Measurements from ENCODE around the gene FNBP1L. TPM values are rescaled to one million over a fixed set of nuclear protein-coding genes. Genes with fewer than 3 reads are reported as not detected.

Gene FNBP1L
- total and polyA plus RNA-seq, 2 experiments from 2014 or later: 56.3 to 132 TPM

DNA sequence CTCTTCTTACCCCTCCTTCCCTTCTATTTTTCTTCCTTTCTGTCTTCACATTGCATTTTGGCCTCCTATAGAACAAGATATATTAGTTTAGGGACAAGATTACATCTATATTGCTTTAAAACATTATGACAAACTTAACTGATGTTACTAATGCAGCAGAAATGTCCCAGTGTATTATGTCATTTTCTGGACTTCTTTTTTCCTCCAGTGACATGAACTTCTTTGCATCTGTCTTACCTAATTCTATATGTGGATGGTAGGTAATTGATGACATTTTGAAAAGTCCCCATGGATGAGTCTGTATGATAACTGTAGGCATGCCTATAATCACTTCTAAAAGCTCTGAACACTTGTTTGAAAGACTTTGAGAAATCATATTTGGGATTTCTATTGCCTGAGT, 89.5 kb downstream of the FNBP1L start (continued):
- TF ChIP-seq, protein P1, sequence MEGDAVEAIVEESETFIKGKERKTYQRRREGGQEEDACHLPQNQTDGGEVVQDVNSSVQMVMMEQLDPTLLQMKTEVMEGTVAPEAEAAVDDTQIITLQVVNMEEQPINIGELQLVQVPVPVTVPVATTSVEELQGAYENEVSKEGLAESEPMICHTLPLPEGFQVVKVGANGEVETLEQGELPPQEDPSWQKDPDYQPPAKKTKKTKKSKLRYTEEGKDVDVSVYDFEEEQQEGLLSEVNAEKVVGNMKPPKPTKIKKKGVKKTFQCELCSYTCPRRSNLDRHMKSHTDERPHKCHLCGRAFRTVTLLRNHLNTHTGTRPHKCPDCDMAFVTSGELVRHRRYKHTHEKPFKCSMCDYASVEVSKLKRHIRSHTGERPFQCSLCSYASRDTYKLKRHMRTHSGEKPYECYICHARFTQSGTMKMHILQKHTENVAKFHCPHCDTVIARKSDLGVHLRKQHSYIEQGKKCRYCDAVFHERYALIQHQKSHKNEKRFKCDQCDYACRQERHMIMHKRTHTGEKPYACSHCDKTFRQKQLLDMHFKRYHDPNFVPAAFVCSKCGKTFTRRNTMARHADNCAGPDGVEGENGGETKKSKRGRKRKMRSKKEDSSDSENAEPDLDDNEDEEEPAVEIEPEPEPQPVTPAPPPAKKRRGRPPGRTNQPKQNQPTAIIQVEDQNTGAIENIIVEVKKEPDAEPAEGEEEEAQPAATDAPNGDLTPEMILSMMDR (conservative IDR thresholded peaks at IDR 0.05; ENCODE audit: low read depth in 2 of 2): no peak

DNA sequence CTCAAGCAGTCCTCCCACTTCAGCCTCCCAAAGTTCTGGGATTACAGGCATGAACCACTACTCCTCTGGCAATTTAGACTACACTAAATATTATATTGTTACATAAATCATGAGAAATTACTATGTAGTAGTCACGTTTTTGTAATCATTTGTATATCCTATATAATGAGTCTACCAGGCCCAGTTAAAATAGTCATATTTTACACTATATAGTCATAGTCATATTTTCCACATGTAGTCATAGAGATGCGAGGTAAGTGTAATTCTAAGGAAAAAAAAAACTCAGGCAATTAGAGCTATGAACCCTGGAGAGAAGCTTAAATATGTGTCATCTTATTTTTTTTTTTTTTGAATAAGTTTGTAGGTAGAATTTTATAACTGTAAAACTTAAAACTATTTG, 90.0 kb downstream of the FNBP1L start:
- Mint-ChIP-seq H3K4me1 (peaks cover 11% of the 10 kb centered on the region), H3K4me3 (no peak overlapping the region), H3K27ac (no peak overlapping the region), H3K36me3 (ENCODE audit: low read depth) (peaks cover 15% of the 10 kb centered on the region; the same call in 2 of the 3 replicates), H3K9me3 (no peaks in the 10 kb centered on the region), H3K27me3 (ENCODE audit: insufficient read depth, low read depth, poor library complexity) (peaks cover 3% of the 10 kb centered on the region)
- Histone ChIP-seq H4K20me1 (replicated peaks; ENCODE audit: insufficient read depth) (no peaks in the 10 kb centered on the region; the same call in 1 of the 2 replicates), H2AFZ (no peak overlapping the region), H3K4me2 (no peak overlapping the region), H3K4me1 (ENCODE audit: insufficient read depth) (peaks cover 2% of the 10 kb centered on the region; the same call in 1 of the 2 replicates), H3K9me2 (ENCODE audit: insufficient read depth) (no peaks in the 10 kb centered on the region), H3K27ac (ENCODE audit: low read depth) (no peak overlapping the region; the same call in 1 of the 2 replicates), H3K79me2 (replicated peaks; ENCODE audit: insufficient read depth) (no peaks in the 10 kb centered on the region; the same call in 1 of the 2 replicates), H3K4me3 (no peak overlapping the region), H3K36me3 (ENCODE audit: insufficient read depth) (peaks cover 4% of the 10 kb centered on the region; the same call in 1 of the 2 replicates), H3F3A (replicated peaks; ENCODE audit: low read depth) (no peaks in the 10 kb centered on the region), H3K27me3 (ENCODE audit: insufficient read depth) (no peaks in the 10 kb centered on the region)
- DNase-seq (ENCODE audit: low spot score): no peak
- TF ChIP-seq EZH2phosphoT487 (IDR thresholded peaks at IDR 0.05; ENCODE audit: unreplicated experiment) (no peak), POLR2AphosphoS5 (IDR thresholded peaks at IDR 0.05; ENCODE audit: low read depth) (no peak), EZH2 (IDR thresholded peaks at IDR 0.05; ENCODE audit: low read depth, unreplicated experiment) (no peak), CREB1 (CRISPR knock-in tag; IDR thresholded peaks at IDR 0.05; ENCODE audit: low read depth) (no peak), ZNF114 (CRISPR knock-in tag; IDR thresholded peaks at IDR 0.05) (no peak), NANOG (IDR thresholded peaks at IDR 0.05; ENCODE audit: borderline replicate concordance) (no peak), ZNF331 (CRISPR knock-in tag; IDR thresholded peaks at IDR 0.05; ENCODE audit: low read depth) (no peak), JUNB (IDR thresholded peaks at IDR 0.05; ENCODE audit: unreplicated experiment) (no peak)
- TF ChIP-seq, protein P2, sequence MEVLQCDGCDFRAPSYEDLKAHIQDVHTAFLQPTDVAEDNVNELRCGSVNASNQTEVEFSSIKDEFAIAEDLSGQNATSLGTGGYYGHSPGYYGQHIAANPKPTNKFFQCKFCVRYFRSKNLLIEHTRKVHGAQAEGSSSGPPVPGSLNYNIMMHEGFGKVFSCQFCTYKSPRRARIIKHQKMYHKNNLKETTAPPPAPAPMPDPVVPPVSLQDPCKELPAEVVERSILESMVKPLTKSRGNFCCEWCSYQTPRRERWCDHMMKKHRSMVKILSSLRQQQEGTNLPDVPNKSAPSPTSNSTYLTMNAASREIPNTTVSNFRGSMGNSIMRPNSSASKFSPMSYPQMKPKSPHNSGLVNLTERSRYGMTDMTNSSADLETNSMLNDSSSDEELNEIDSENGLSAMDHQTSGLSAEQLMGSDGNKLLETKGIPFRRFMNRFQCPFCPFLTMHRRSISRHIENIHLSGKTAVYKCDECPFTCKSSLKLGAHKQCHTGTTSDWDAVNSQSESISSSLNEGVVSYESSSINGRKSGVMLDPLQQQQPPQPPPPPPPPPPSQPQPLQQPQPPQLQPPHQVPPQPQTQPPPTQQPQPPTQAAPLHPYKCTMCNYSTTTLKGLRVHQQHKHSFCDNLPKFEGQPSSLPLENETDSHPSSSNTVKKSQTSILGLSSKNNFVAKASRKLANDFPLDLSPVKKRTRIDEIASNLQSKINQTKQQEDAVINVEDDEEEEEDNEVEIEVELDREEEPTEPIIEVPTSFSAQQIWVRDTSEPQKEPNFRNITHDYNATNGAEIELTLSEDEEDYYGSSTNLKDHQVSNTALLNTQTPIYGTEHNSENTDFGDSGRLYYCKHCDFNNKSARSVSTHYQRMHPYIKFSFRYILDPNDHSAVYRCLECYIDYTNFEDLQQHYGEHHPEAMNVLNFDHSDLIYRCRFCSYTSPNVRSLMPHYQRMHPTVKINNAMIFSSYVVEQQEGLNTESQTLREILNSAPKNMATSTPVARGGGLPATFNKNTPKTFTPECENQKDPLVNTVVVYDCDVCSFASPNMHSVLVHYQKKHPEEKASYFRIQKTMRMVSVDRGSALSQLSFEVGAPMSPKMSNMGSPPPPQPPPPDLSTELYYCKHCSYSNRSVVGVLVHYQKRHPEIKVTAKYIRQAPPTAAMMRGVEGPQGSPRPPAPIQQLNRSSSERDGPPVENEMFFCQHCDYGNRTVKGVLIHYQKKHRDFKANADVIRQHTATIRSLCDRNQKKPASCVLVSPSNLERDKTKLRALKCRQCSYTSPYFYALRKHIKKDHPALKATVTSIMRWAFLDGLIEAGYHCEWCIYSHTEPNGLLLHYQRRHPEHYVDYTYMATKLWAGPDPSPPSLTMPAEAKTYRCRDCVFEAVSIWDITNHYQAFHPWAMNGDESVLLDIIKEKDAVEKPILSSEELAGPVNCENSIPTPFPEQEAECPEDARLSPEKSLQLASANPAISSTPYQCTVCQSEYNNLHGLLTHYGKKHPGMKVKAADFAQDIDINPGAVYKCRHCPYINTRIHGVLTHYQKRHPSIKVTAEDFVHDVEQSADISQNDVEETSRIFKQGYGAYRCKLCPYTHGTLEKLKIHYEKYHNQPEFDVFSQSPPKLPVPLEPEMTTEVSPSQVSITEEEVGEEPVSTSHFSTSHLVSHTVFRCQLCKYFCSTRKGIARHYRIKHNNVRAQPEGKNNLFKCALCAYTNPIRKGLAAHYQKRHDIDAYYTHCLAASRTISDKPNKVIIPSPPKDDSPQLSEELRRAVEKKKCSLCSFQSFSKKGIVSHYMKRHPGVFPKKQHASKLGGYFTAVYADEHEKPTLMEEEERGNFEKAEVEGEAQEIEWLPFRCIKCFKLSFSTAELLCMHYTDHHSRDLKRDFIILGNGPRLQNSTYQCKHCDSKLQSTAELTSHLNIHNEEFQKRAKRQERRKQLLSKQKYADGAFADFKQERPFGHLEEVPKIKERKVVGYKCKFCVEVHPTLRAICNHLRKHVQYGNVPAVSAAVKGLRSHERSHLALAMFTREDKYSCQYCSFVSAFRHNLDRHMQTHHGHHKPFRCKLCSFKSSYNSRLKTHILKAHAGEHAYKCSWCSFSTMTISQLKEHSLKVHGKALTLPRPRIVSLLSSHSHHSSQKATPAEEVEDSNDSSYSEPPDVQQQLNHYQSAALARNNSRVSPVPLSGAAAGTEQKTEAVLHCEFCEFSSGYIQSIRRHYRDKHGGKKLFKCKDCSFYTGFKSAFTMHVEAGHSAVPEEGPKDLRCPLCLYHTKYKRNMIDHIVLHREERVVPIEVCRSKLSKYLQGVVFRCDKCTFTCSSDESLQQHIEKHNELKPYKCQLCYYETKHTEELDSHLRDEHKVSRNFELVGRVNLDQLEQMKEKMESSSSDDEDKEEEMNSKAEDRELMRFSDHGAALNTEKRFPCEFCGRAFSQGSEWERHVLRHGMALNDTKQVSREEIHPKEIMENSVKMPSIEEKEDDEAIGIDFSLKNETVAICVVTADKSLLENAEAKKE (CRISPR knock-in tag; IDR thresholded peaks at IDR 0.05): no peak
- TF ChIP-seq, protein P1 (conservative IDR thresholded peaks at IDR 0.05; ENCODE audit: low read depth in 2 of 2): no peak
- TF ChIP-seq, protein P3, sequence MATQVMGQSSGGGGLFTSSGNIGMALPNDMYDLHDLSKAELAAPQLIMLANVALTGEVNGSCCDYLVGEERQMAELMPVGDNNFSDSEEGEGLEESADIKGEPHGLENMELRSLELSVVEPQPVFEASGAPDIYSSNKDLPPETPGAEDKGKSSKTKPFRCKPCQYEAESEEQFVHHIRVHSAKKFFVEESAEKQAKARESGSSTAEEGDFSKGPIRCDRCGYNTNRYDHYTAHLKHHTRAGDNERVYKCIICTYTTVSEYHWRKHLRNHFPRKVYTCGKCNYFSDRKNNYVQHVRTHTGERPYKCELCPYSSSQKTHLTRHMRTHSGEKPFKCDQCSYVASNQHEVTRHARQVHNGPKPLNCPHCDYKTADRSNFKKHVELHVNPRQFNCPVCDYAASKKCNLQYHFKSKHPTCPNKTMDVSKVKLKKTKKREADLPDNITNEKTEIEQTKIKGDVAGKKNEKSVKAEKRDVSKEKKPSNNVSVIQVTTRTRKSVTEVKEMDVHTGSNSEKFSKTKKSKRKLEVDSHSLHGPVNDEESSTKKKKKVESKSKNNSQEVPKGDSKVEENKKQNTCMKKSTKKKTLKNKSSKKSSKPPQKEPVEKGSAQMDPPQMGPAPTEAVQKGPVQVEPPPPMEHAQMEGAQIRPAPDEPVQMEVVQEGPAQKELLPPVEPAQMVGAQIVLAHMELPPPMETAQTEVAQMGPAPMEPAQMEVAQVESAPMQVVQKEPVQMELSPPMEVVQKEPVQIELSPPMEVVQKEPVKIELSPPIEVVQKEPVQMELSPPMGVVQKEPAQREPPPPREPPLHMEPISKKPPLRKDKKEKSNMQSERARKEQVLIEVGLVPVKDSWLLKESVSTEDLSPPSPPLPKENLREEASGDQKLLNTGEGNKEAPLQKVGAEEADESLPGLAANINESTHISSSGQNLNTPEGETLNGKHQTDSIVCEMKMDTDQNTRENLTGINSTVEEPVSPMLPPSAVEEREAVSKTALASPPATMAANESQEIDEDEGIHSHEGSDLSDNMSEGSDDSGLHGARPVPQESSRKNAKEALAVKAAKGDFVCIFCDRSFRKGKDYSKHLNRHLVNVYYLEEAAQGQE (IDR thresholded peaks at IDR 0.05; ENCODE audit: unreplicated experiment): no peak
- no peak for ATAC-seq
